HFFc6 (cell line): ENCODE results near the gene TMBIM4. TPM values are rescaled to one million over a fixed set of nuclear protein-coding genes. Genes with fewer than 3 reads are reported as not detected.
A peak's percentile ranks its signal among the peaks of the same experiment; 100 is the strongest.

Experiments
- DNase-seq: peaks from one replicate; pipeline ENCODE4 v3.0.0-alpha.2; 2018
- H3K27ac Mint-ChIP-seq: 2 replicates; pipeline ENCODE4 v1.8.0; 2020; ENCODE audit warnings: mild to moderate bottlenecking, mixed read lengths
- H3K27me3 Mint-ChIP-seq: 2 replicates; pipeline ENCODE4 v1.8.0; 2021; ENCODE audit warnings: mild to moderate bottlenecking, moderate library complexity, mixed read lengths; ENCODE audit not compliant: insufficient read depth
- H3K36me3 Mint-ChIP-seq: 2 replicates; pipeline ENCODE4 v1.8.0; 2021; ENCODE audit warnings: low read depth, mixed read lengths
- H3K4me1 Mint-ChIP-seq: 2 replicates; pipeline ENCODE4 v1.8.0; 2020; ENCODE audit warnings: low read depth, mixed read lengths
- H3K4me3 Mint-ChIP-seq: 2 replicates; pipeline ENCODE4 v1.8.0; 2020; ENCODE audit warnings: mild to moderate bottlenecking, moderate library complexity, mixed read lengths
- H3K9me3 Mint-ChIP-seq: 2 replicates; pipeline ENCODE4 v1.8.0; 2020; ENCODE audit warnings: mild to moderate bottlenecking, mixed read lengths
- total RNA-seq, 6 experiments: library from RNA; stranded (reverse); fragmentation: NEBNext Ultra II Directional; extraction: Animal tissue kit (Norgen Biotek cat#: 25700); gene quantifications; 2 replicates in 1 of 6; 3 replicates in 5 of 6; pipeline ENCODE4 v1.2.3, GENCODE V29; 2021
- TF ChIP-seq, protein P1 (sequence below): fragments of 200-600 bp; sonication (generic); IDR thresholded peaks from 2 replicates; pipeline ENCODE4 v1.5.0; 2021; ENCODE audit warnings: antibody characterized with exemption, mild to moderate bottlenecking

Gene TMBIM4
- total RNA-seq, 6 experiments from 2014 or later, result 92.3 to 112 (median 104) TPM

DNA sequence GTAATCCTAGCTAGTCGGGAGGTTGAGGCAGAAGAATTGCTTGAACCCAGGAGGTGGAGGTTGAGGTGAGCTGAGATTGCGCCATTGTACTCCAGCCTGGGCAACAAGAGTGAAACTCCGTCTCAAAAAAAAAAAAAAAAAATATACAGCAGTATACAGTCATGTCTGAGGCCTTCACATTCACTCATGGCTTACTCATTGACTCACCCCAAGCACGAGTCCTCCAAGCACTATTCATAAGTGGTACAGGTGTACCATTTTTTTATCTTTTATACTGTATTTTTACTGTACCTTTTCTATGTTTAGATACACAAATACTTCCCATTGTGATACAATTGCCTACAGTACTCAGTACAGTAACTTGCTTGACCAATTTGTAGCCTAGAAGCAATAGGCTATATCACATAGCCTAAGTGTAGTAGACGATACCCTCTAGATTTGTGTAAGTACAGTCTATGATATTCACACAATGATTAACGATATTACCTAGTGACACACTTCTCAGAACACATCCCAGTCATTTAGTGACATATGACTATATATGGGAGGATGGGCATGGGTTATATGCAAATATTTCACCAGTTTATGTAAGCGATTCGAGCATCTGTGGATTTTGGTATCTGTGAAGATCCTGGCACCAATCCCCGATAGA is 51.4 kb downstream of the TMBIM4 start:
- Mint-ChIP-seq H3K27me3 (no peaks in the 10 kb centered on the region), H3K36me3 (no peaks in the 10 kb centered on the region), H3K27ac (no peak overlapping the region)

DNA sequence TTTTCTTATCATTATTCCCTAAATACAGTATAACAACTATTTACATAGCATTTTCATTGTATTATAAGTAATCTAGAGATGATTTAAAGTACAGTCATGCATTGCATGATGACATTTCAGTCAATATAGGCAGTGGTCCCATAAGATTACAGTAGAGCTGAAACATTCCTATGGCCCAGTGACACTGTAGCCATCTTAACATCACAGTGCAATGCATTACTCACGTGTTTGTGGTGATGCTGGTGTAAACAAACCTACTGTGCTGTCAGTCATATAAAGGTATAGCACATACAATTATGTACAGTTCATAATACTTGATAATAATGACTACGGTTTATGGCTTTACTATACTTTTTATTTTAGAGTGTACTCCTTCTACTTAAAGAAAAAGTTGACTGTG is 52.6 kb downstream of the TMBIM4 start:
- no peak for DNase-seq
- Mint-ChIP-seq H3K27ac (no peak overlapping the region), H3K36me3 (no peaks in the 10 kb centered on the region), H3K4me1 (peaks cover 15% of the 10 kb centered on the region), H3K9me3 (no peaks in the 10 kb centered on the region), H3K4me3 (no peak overlapping the region), H3K27me3 (no peaks in the 10 kb centered on the region)
- TF ChIP-seq, protein P1, sequence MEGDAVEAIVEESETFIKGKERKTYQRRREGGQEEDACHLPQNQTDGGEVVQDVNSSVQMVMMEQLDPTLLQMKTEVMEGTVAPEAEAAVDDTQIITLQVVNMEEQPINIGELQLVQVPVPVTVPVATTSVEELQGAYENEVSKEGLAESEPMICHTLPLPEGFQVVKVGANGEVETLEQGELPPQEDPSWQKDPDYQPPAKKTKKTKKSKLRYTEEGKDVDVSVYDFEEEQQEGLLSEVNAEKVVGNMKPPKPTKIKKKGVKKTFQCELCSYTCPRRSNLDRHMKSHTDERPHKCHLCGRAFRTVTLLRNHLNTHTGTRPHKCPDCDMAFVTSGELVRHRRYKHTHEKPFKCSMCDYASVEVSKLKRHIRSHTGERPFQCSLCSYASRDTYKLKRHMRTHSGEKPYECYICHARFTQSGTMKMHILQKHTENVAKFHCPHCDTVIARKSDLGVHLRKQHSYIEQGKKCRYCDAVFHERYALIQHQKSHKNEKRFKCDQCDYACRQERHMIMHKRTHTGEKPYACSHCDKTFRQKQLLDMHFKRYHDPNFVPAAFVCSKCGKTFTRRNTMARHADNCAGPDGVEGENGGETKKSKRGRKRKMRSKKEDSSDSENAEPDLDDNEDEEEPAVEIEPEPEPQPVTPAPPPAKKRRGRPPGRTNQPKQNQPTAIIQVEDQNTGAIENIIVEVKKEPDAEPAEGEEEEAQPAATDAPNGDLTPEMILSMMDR, result no peak

More for the DNA sequence above, 51.4 kb downstream of the TMBIM4 start:
- peak; percentile 36 for DNase-seq
- TF ChIP-seq, protein P1, result no peak
- Mint-ChIP-seq H3K4me1 (peaks cover 14% of the 10 kb centered on the region; the same call in 1 of the 2 replicates), H3K9me3 (no peaks in the 10 kb centered on the region), H3K4me3 (no peak overlapping the region)

DNA sequence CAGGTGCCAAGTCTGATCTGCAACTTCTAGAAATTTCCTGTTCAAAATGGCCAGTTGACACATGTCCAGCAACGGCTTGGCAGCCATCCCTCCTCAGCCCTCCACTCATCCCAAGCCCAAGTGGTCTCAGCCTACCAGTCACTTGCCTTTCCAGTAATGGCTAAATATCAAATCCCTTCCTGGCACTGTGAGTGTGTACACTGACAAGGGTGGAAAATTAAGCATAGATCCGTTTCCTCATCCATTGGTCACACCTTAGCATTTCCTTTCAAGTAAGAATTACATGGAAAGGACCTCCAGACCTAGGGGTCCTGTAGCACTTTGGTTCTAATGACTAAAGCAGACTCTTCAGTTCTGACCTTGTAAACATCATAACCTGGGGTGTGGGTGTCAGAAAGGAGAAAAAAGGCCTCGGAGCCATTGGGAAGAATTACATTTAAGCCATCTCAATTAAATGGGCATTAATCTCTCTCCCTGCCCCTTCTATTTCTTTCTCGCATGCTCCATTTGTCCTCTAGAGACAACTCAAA is 54.7 kb downstream of the TMBIM4 start:
- TF ChIP-seq, protein P1, result no peak
- H3K27ac Mint-ChIP-seq, result no peak overlapping the region
- no peak for DNase-seq
- no peaks in the 10 kb centered on the region for H3K27me3 Mint-ChIP-seq
- H3K4me3 Mint-ChIP-seq, result no peak overlapping the region
- no peaks in the 10 kb centered on the region for H3K9me3 Mint-ChIP-seq
- peaks cover 31% of the 10 kb centered on the region for H3K4me1 Mint-ChIP-seq
- no peaks in the 10 kb centered on the region for H3K36me3 Mint-ChIP-seq

DNA sequence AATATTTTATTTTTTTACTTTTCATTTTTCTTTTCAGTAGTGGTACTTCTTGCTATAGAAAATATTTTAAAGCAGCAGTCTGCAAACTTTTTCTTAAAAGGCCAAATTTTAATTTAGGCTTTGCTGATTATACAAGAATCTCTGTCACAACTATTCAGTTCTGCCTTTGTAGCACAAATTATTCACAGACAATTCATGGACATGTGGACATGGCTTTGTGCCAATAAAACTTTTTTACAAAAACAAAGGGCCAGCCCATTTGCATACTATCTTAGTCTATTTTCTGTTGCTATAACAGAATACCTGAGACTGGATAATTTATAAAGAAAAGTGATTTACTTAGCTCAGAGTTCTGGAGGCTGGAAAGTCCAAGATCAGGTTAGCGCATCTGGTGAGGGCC is 56.3 kb downstream of the TMBIM4 start:
- Mint-ChIP-seq H3K27ac (no peak overlapping the region), H3K4me1 (peaks cover 32% of the 10 kb centered on the region), H3K4me3 (no peak overlapping the region), H3K9me3 (no peaks in the 10 kb centered on the region), H3K36me3 (no peaks in the 10 kb centered on the region), H3K27me3 (no peaks in the 10 kb centered on the region)
- TF ChIP-seq, protein P1, result no peak
- no peak for DNase-seq

DNA sequence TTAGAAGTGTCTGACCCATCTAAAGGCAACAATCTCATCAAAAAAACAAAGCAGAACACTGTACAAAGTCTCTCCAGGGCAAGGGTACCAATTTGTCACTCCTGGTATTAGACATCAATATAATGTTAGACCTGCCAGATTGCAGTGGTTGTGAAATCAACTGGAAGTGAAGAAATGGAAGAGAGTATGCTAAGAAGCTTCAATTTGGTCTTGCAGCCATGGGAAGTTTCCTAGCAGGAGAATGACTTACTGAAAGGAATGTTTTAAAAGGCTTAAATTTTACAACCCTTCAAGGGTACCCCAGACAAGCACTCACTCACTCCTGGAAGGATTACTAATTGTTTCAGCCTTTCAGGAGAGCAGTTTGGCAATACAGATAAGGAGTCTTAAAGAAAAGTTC is 58.2 kb downstream of the TMBIM4 start:
- H3K27me3 Mint-ChIP-seq, result no peaks in the 10 kb centered on the region
- DNase-seq, result peak; percentile 49
- TF ChIP-seq, protein P1, result no peak
- no peak overlapping the region for H3K4me3 Mint-ChIP-seq
- H3K4me1 Mint-ChIP-seq, result peaks cover 41% of the 10 kb centered on the region
- H3K36me3 Mint-ChIP-seq, result no peaks in the 10 kb centered on the region
- H3K27ac Mint-ChIP-seq, result no peak overlapping the region
- H3K9me3 Mint-ChIP-seq, result no peaks in the 10 kb centered on the region
